H1 (cell line): ENCODE measurements around the gene BMPR1A. TPM values are rescaled to one million over a fixed set of nuclear protein-coding genes. Genes with fewer than 3 reads are reported as not detected.

Source experiments
- polyA plus RNA-seq, 7 experiments: library from polyadenylated mRNA; depleted of rRNA in 3 of 7; stranded (reverse) in 5 of 7; unstranded in 2 of 7; fragments of >200 nt in 5 of 7; fragments of 200-250 nt in 2 of 7; gene quantifications; 1 replicate in 5 of 7; 2 replicates in 1 of 7; 4 replicates in 1 of 7; pipeline versions ENCODE4 v1.2.1 to v1.2.3, GENCODE V29; 2011 to 2013; ENCODE audit warnings: missing spikeins in 2 of 7, mixed read lengths in 2 of 7
- total RNA-seq: library from RNA; stranded (reverse); fragmentation: NEBNext Ultra II Directional; extraction: Animal tissue kit (Norgen Biotek cat#: 25700); gene quantifications from 2 replicates; pipeline ENCODE4 v1.2.1, GENCODE V29; 2021
- TF ChIP-seq, protein P1 (sequence below), 3 experiments: IDR thresholded peaks; 1 replicate in 2 of 3; 2 replicates in 1 of 3; pipeline versions ENCODE4 v1.5.1 to v1.6.1; 2011; ENCODE audit warnings: low read length in 3 of 3, mild to moderate bottlenecking in 3 of 3, inconsistent platforms in 2 of 3, low read depth in 1 of 3, moderate library complexity in 1 of 3; ENCODE audit not compliant: insufficient read depth in 1 of 3; ENCODE audit errors: control extremely low read depth in 1 of 3

The BMPR1A gene
- total and polyA plus RNA-seq, 2 of the 8 experiments (the other 6 are each of a cell fraction or from before 2014, with no cell fraction given): 34.4 to 129 TPM

DNA sequence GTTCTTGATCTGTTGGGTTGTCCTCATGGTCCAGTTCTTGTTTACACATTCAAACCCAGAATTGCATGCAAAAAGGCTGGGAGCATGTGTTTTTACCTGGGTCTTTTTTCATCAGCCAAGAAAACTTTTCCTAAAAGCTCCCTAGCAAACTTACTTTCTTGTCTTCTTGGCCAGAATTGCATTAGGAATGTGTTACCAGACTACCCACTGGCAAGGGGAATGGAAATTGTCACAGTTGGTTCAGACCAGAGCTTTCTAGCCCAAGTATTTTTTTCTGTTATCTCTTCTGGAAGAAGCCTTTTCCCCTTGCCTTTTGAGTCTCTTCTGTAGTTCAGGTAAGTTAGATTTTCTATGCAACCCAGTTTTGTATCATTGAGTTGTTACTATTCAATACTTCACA lies 77.5 kb downstream of the BMPR1A start (continued):
- TF ChIP-seq, protein P1, sequence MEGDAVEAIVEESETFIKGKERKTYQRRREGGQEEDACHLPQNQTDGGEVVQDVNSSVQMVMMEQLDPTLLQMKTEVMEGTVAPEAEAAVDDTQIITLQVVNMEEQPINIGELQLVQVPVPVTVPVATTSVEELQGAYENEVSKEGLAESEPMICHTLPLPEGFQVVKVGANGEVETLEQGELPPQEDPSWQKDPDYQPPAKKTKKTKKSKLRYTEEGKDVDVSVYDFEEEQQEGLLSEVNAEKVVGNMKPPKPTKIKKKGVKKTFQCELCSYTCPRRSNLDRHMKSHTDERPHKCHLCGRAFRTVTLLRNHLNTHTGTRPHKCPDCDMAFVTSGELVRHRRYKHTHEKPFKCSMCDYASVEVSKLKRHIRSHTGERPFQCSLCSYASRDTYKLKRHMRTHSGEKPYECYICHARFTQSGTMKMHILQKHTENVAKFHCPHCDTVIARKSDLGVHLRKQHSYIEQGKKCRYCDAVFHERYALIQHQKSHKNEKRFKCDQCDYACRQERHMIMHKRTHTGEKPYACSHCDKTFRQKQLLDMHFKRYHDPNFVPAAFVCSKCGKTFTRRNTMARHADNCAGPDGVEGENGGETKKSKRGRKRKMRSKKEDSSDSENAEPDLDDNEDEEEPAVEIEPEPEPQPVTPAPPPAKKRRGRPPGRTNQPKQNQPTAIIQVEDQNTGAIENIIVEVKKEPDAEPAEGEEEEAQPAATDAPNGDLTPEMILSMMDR (IDR thresholded peaks at IDR 0.05; ENCODE audit: control extremely low read depth in 1 of 3, insufficient read depth in 1 of 3, low read depth in 1 of 3, low read length in 3 of 3): no peak
